GM12864 (cell line): ENCODE results near the gene FOXJ3.

Experiments used
- DNase-seq: peaks from one replicate; pipeline ENCODE4 v3.0.0-alpha.2; 2011; ENCODE audit warnings: low read depth
- H3K4me3 ChIP-seq: 2 replicates; pipeline ENCODE4 v1.5.1; 2011; ENCODE audit warnings: mild to moderate bottlenecking, low read depth, low read length, control low read depth
- TF ChIP-seq, protein P1 (sequence below): IDR thresholded peaks from 2 replicates; pipeline ENCODE4 v1.5.1; 2011; ENCODE audit warnings: low read depth, mild to moderate bottlenecking, moderate library complexity, low read length, control low read depth, inconsistent platforms; ENCODE audit errors: missing control alignments

Gene FOXJ3

DNA sequence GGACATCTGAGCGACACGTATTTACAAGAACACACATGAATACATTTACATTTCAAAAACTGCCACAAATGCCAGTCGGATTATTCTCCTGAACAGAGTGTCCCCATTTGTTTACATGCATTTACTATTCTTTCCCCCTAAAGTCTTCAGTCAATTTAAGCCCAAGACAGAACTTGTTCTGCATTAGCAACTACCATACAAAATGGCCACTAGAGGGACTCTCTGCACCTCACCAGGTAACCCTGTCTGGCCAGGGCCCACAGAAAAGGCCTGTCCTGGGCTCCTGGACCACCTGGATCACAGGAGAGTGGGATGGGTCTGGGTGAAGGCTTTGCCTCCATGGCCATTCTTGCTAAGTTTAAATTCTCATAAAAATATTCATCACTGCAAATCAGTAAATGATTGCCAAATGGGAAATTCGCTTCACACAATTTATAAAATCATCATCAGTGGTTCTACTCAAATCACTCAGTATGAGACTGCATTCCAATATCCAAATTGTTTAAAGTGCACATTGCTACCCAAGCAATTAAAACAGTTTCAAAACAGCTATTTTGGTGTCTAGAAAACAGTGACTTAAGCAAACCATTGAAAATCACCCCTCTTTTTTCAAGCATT, 158.0 kb downstream of the FOXJ3 start:
- H3K4me3 ChIP-seq: no peak overlapping the region
- DNase-seq: peak; percentile 19
- TF ChIP-seq, protein P1, sequence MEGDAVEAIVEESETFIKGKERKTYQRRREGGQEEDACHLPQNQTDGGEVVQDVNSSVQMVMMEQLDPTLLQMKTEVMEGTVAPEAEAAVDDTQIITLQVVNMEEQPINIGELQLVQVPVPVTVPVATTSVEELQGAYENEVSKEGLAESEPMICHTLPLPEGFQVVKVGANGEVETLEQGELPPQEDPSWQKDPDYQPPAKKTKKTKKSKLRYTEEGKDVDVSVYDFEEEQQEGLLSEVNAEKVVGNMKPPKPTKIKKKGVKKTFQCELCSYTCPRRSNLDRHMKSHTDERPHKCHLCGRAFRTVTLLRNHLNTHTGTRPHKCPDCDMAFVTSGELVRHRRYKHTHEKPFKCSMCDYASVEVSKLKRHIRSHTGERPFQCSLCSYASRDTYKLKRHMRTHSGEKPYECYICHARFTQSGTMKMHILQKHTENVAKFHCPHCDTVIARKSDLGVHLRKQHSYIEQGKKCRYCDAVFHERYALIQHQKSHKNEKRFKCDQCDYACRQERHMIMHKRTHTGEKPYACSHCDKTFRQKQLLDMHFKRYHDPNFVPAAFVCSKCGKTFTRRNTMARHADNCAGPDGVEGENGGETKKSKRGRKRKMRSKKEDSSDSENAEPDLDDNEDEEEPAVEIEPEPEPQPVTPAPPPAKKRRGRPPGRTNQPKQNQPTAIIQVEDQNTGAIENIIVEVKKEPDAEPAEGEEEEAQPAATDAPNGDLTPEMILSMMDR: peak; percentile 88

DNA sequence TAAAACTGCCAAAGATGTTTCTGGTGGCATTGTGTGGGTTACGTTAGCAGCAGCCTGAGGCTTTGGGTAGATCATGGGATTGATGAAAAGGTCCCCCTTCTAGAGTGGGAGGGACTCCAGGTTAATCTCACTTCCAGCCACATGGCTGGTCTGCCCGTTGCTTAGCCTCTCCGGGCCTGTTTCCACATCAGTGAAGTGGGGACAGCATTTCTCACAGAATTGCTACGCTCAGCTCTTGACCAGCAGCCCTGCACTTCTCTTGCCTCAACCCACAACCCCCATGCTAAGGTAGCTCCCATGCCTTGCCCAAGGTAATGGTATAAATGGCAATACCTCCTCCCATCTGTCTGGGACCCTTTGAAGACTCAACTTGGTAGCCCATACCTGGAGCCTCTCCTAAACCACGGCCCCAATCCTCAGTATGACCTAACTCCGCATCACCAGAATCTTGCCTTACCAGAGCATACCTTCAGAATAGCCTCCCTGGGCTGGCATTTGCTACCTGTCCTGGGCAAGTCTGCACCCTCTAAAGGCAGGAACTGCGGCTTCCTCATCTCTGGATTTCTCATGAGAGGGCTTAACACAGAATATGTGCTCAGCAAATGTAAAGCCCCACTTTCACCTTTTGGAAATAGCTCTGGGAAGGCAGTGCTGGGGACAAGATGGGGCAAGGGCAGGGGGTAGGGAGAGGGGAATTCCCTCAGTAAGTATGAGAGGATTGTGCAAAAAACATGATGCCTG, 159.6 kb downstream of the FOXJ3 start:
- TF ChIP-seq, protein P1: no peak
- DNase-seq: no peak
- no peak overlapping the region for H3K4me3 ChIP-seq

- DNase-seq: no peak
- TF ChIP-seq, protein P1: no peak
Measured at GRCh38 chr1:42173961-42174735, 160.9 kb downstream of the FOXJ3 start.

GRCh38 chr1:42173155-42173933, 161.7 kb downstream of the FOXJ3 start:
- DNase-seq: no peak
- TF ChIP-seq, protein P1: peak; percentile 98
- no peak overlapping the region for H3K4me3 ChIP-seq

More at GRCh38 chr1:42173961-42174735, 160.9 kb downstream of the FOXJ3 start:
- H3K4me3 ChIP-seq: no peak overlapping the region

DNA sequence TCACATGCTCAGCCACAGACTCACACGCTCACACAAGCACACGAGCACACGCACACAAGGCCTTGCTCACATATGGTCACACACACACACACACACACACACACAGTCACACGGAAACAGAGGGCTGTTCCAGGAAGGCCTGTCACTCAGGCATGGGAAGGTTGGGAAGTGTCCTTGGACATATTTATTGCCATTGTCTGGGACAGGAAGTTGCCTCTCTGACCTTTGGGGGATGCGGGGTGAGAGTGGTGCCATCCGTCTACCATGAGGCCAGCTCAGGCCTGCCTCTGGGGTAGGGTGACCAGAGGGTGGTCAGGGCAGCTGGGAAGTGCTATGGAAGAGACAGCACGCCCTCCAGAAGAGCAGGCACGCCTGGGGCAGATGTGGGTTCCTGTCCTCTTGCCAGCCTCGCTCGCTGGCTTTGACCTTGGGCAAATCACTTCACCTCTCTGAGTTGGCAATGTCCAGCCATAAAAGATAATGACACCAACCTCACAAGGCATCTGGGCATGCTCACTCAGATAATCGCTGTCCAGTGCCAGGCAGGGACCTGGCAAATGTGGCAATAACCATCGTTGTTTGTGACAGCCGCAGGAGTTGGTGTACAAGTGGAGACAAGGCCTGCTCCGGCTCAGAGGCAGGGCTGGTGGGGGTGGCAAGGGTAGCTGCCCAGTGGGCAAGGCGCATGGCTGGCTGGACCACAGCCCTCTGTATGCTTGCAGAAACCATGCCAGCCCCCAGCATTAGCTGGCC, 162.5 kb downstream of the FOXJ3 start:
- DNase-seq: no peak
- TF ChIP-seq, protein P1: no peak
- H3K4me3 ChIP-seq: no peak overlapping the region
